Measurements from ENCODE around the gene CDKL5.

The CDKL5 gene

GRCh38 chrX:18638398-18638797, 213.0 kb downstream of the CDKL5 start:
- no peak overlapping the region for H2BK5ac ChIP-seq (ENCODE audit: low read length)
- H3K9ac ChIP-seq (ENCODE audit: low read depth, low read length, poor library complexity) = no peak overlapping the region
- peaks cover 0 to 4% of the 10 kb centered on the region in 2 donors for H3K4me1 ChIP-seq (ENCODE audit: control insufficient read depth in 2 of 2, insufficient read depth in 1 of 2, low read depth in 1 of 2, low read length in 2 of 2)
- no peak overlapping the region for H3K4me2 ChIP-seq (ENCODE audit: insufficient read depth, low read length, poor library complexity, severe bottlenecking)
- no peaks in the 10 kb centered on the region for H3K27me3 ChIP-seq (ENCODE audit: control insufficient read depth in 3 of 3, insufficient read depth in 3 of 3, low read depth in 1 of 3, low read length in 3 of 3)
- no peak overlapping the region for H3K4me3 ChIP-seq (ENCODE audit: low read length in 2 of 2)
- H3K4ac ChIP-seq (ENCODE audit: low read length) = no peak overlapping the region
- H3K9me3 ChIP-seq (replicated peaks in 1 of 2; ENCODE audit: control insufficient read depth in 2 of 2, insufficient read depth in 1 of 2, low read depth in 1 of 2, low read length in 2 of 2) = peaks cover 0 to 5% of the 10 kb centered on the region in 2 donors
- no peak overlapping the region for H3K27ac ChIP-seq (replicated peaks; ENCODE audit: low read length)
- no peak overlapping the region for H2AFZ ChIP-seq (ENCODE audit: low read length)
- no peak overlapping the region for H2AK5ac ChIP-seq (ENCODE audit: low read depth, low read length)
- no peaks in the 10 kb centered on the region for H3K36me3 ChIP-seq (replicated peaks in 1 of 2; ENCODE audit: control insufficient read depth in 2 of 2, insufficient read depth in 2 of 2, low read length in 2 of 2)
- no peak overlapping the region for H3K23ac ChIP-seq (ENCODE audit: low read depth, low read length, poor library complexity)
- no peak for DNase-seq (ENCODE audit: low spot score)
- no peak overlapping the region for H2BK15ac ChIP-seq (ENCODE audit: low read length)
- H3K18ac ChIP-seq (ENCODE audit: low read length) = no peak overlapping the region
- H2BK120ac ChIP-seq (ENCODE audit: low read depth, low read length) = no peak overlapping the region
- WGBS, 2 donors (ENCODE audit: extremely low coverage in 2 of 2, insufficient read length in 2 of 2, insufficient replicate concordance in 1 of 2) = no CpG with 5 or more reads among the region's 2 CpGs
- no peaks in the 10 kb centered on the region for H3K79me1 ChIP-seq (ENCODE audit: low read depth, low read length)
- H4K91ac ChIP-seq (ENCODE audit: low read depth, low read length, poor library complexity) = no peak overlapping the region
- H4K8ac ChIP-seq (ENCODE audit: low read depth, low read length) = no peak overlapping the region
- no peak overlapping the region for H2BK12ac ChIP-seq (ENCODE audit: low read length)
- no peak overlapping the region for H3K14ac ChIP-seq (ENCODE audit: low read length)

- Histone ChIP-seq H2BK12ac (ENCODE audit: low read length) (no peak overlapping the region), H3K36me3 (replicated peaks in 1 of 2; ENCODE audit: control insufficient read depth in 2 of 2, insufficient read depth in 2 of 2, low read length in 2 of 2) (no peaks in the 10 kb centered on the region), H3K27me3 (ENCODE audit: control insufficient read depth in 3 of 3, insufficient read depth in 3 of 3, low read depth in 1 of 3, low read length in 3 of 3) (no peaks in the 10 kb centered on the region), H2BK120ac (ENCODE audit: low read depth, low read length) (no peak overlapping the region), H2BK5ac (ENCODE audit: low read length) (no peak overlapping the region), H3K4me2 (ENCODE audit: insufficient read depth, low read length, poor library complexity, severe bottlenecking) (no peak overlapping the region), H3K27ac (replicated peaks; ENCODE audit: low read length) (no peak overlapping the region), H4K8ac (ENCODE audit: low read depth, low read length) (no peak overlapping the region), H3K9me3 (replicated peaks in 1 of 2; ENCODE audit: control insufficient read depth in 2 of 2, insufficient read depth in 1 of 2, low read depth in 1 of 2, low read length in 2 of 2) (peaks cover 0 to 5% of the 10 kb centered on the region in 2 donors), H3K79me1 (ENCODE audit: low read depth, low read length) (no peaks in the 10 kb centered on the region), H3K18ac (ENCODE audit: low read length) (no peak overlapping the region), H3K4ac (ENCODE audit: low read length) (no peak overlapping the region), H3K4me3 (ENCODE audit: low read length in 2 of 2) (no peak overlapping the region), H2AK5ac (ENCODE audit: low read depth, low read length) (no peak overlapping the region), H3K14ac (ENCODE audit: low read length) (no peak overlapping the region), H3K4me1 (ENCODE audit: control insufficient read depth in 2 of 2, insufficient read depth in 1 of 2, low read depth in 1 of 2, low read length in 2 of 2) (peaks cover 0 to 4% of the 10 kb centered on the region in 2 donors), H3K23ac (ENCODE audit: low read depth, low read length, poor library complexity) (no peak overlapping the region), H2BK15ac (ENCODE audit: low read length) (no peak overlapping the region), H4K91ac (ENCODE audit: low read depth, low read length, poor library complexity) (no peak overlapping the region), H3K9ac (ENCODE audit: low read depth, low read length, poor library complexity) (no peak overlapping the region), H2AFZ (ENCODE audit: low read length) (no peak overlapping the region)
- no peak for DNase-seq (ENCODE audit: low spot score)
- WGBS, 2 donors (ENCODE audit: extremely low coverage in 2 of 2, insufficient read length in 2 of 2, insufficient replicate concordance in 1 of 2) = no CpG with 5 or more reads among the region's 2 CpGs
These were observed 213.9 kb downstream of the CDKL5 start for GRCh38 chrX:18639280-18639679.

GRCh38 chrX:18640686-18641085, 215.3 kb downstream of the CDKL5 start:
- Histone ChIP-seq H2AK5ac (ENCODE audit: low read depth, low read length) (no peak overlapping the region), H2BK12ac (ENCODE audit: low read length) (no peak overlapping the region), H4K91ac (ENCODE audit: low read depth, low read length, poor library complexity) (no peak overlapping the region), H2BK15ac (ENCODE audit: low read length) (no peak overlapping the region), H3K23ac (ENCODE audit: low read depth, low read length, poor library complexity) (no peak overlapping the region), H2BK120ac (ENCODE audit: low read depth, low read length) (no peak overlapping the region), H3K4ac (ENCODE audit: low read length) (no peak overlapping the region), H3K4me3 (ENCODE audit: low read length in 2 of 2) (no peak overlapping the region), H3K27ac (replicated peaks; ENCODE audit: low read length) (no peak overlapping the region), H3K18ac (ENCODE audit: low read length) (no peak overlapping the region), H3K27me3 (ENCODE audit: control insufficient read depth in 3 of 3, insufficient read depth in 3 of 3, low read depth in 1 of 3, low read length in 3 of 3) (no peaks in the 10 kb centered on the region), H3K79me1 (ENCODE audit: low read depth, low read length) (no peaks in the 10 kb centered on the region), H2BK5ac (ENCODE audit: low read length) (no peak overlapping the region), H3K9ac (ENCODE audit: low read depth, low read length, poor library complexity) (no peak overlapping the region), H3K4me1 (ENCODE audit: control insufficient read depth in 2 of 2, insufficient read depth in 1 of 2, low read depth in 1 of 2, low read length in 2 of 2) (peaks cover 0 to 4% of the 10 kb centered on the region in 2 donors), H3K14ac (ENCODE audit: low read length) (no peak overlapping the region), H2AFZ (ENCODE audit: low read length) (peak overlapping the region; percentile 55), H4K8ac (ENCODE audit: low read depth, low read length) (no peak overlapping the region), H3K9me3 (replicated peaks in 1 of 2; ENCODE audit: control insufficient read depth in 2 of 2, insufficient read depth in 1 of 2, low read depth in 1 of 2, low read length in 2 of 2) (peaks cover 0 to 3% of the 10 kb centered on the region in 2 donors), H3K4me2 (ENCODE audit: insufficient read depth, low read length, poor library complexity, severe bottlenecking) (no peak overlapping the region), H3K36me3 (replicated peaks in 1 of 2; ENCODE audit: control insufficient read depth in 2 of 2, insufficient read depth in 2 of 2, low read length in 2 of 2) (no peaks in the 10 kb centered on the region)
- WGBS, 2 donors (ENCODE audit: extremely low coverage in 2 of 2, insufficient read length in 2 of 2, insufficient replicate concordance in 1 of 2) = no CpG with 5 or more reads among the region's 10 CpGs
- peak; percentile 11 for DNase-seq (ENCODE audit: low spot score)

- Histone ChIP-seq H2BK12ac (ENCODE audit: low read length) (no peak overlapping the region), H3K9ac (ENCODE audit: low read depth, low read length, poor library complexity) (no peak overlapping the region), H4K8ac (ENCODE audit: low read depth, low read length) (no peak overlapping the region), H2BK15ac (ENCODE audit: low read length) (no peak overlapping the region), H2BK5ac (ENCODE audit: low read length) (no peak overlapping the region), H4K91ac (ENCODE audit: low read depth, low read length, poor library complexity) (no peak overlapping the region), H3K4me1 (ENCODE audit: control insufficient read depth in 2 of 2, insufficient read depth in 1 of 2, low read depth in 1 of 2, low read length in 2 of 2) (peaks cover 0 to 7% of the 10 kb centered on the region in 2 donors), H3K4me3 (ENCODE audit: low read length in 2 of 2) (no peak overlapping the region), H3K36me3 (replicated peaks in 1 of 2; ENCODE audit: control insufficient read depth in 2 of 2, insufficient read depth in 2 of 2, low read length in 2 of 2) (no peaks in the 10 kb centered on the region), H2BK120ac (ENCODE audit: low read depth, low read length) (no peak overlapping the region), H3K23ac (ENCODE audit: low read depth, low read length, poor library complexity) (no peak overlapping the region), H3K4ac (ENCODE audit: low read length) (no peak overlapping the region), H2AFZ (ENCODE audit: low read length) (no peak overlapping the region), H3K79me1 (ENCODE audit: low read depth, low read length) (no peaks in the 10 kb centered on the region), H3K4me2 (ENCODE audit: insufficient read depth, low read length, poor library complexity, severe bottlenecking) (no peak overlapping the region), H3K14ac (ENCODE audit: low read length) (no peak overlapping the region), H3K27me3 (ENCODE audit: control insufficient read depth in 3 of 3, insufficient read depth in 3 of 3, low read depth in 1 of 3, low read length in 3 of 3) (no peaks in the 10 kb centered on the region), H2AK5ac (ENCODE audit: low read depth, low read length) (no peak overlapping the region), H3K27ac (replicated peaks; ENCODE audit: low read length) (no peak overlapping the region), H3K9me3 (replicated peaks in 1 of 2; ENCODE audit: control insufficient read depth in 2 of 2, insufficient read depth in 1 of 2, low read depth in 1 of 2, low read length in 2 of 2) (no peaks in the 10 kb centered on the region), H3K18ac (ENCODE audit: low read length) (no peak overlapping the region)
- no peak for DNase-seq (ENCODE audit: low spot score)
- WGBS, 2 donors (ENCODE audit: extremely low coverage in 2 of 2, insufficient read length in 2 of 2, insufficient replicate concordance in 1 of 2) = no CpG with 5 or more reads among the region's 3 CpGs
These were observed 217.8 kb downstream of the CDKL5 start for GRCh38 chrX:18643243-18643642.
